ENCODE measurements around the gene RAB28. TPM values are rescaled to one million over a fixed set of nuclear protein-coding genes. Genes with fewer than 3 reads are reported as not detected.

The RAB28 gene
- total and polyA plus RNA-seq, 2 experiments from 2014 or later: 15.3 to 23.9 TPM

GRCh38 chr4:13340672-13341071, 143.5 kb downstream of the RAB28 start (continued):
- TF ChIP-seq ETS1 (IDR thresholded peaks at IDR 0.05) (no peak), EZH2phosphoT487 (IDR thresholded peaks at IDR 0.05; ENCODE audit: unreplicated experiment) (no peak), CREB1 (CRISPR knock-in tag; IDR thresholded peaks at IDR 0.05; ENCODE audit: low read depth) (no peak)

GRCh38 chr4:13331827-13332226, 152.3 kb downstream of the RAB28 start:
- H4K20me1 ChIP-seq (replicated peaks; ENCODE audit: insufficient read depth): no peaks in the 10 kb centered on the region
- H3K9me2 ChIP-seq (ENCODE audit: insufficient read depth): peaks cover 16% of the 10 kb centered on the region
- no peaks in the 10 kb centered on the region for H3F3A ChIP-seq (replicated peaks; ENCODE audit: low read depth)
- Mint-ChIP-seq H3K36me3 (ENCODE audit: low read depth) (peaks cover 3% of the 10 kb centered on the region), H3K9me3 (no peaks in the 10 kb centered on the region), H3K27ac (no peak overlapping the region), H3K27me3 (ENCODE audit: insufficient read depth, low read depth, poor library complexity) (peaks cover 2% of the 10 kb centered on the region), H3K4me1 (peaks cover 11% of the 10 kb centered on the region; the same call in 2 of the 3 replicates), H3K4me3 (no peak overlapping the region)
- H3K4me2 ChIP-seq: no peak overlapping the region
- no peak overlapping the region for H3K27ac ChIP-seq (ENCODE audit: low read depth)
- no peaks in the 10 kb centered on the region for H3K36me3 ChIP-seq (ENCODE audit: insufficient read depth)
- no peak for TF ChIP-seq CREB1 (CRISPR knock-in tag; IDR thresholded peaks at IDR 0.05; ENCODE audit: low read depth)
- TF ChIP-seq ZNF114 (CRISPR knock-in tag; IDR thresholded peaks at IDR 0.05): no peak
- TF ChIP-seq NANOG (IDR thresholded peaks at IDR 0.05; ENCODE audit: borderline replicate concordance): no peak
- TF ChIP-seq EZH2phosphoT487 (IDR thresholded peaks at IDR 0.05; ENCODE audit: unreplicated experiment): no peak
- TF ChIP-seq REST (IDR thresholded peaks at IDR 0.05; ENCODE audit: unreplicated experiment): no peak
- no peak for TF ChIP-seq JUNB (IDR thresholded peaks at IDR 0.05; ENCODE audit: unreplicated experiment)
- TF ChIP-seq EZH2 (IDR thresholded peaks at IDR 0.05; ENCODE audit: low read depth, unreplicated experiment): no peak
- no peak for TF ChIP-seq POLR2AphosphoS5 (IDR thresholded peaks at IDR 0.05; ENCODE audit: low read depth)
- TF ChIP-seq ZNF462 (CRISPR knock-in tag; IDR thresholded peaks at IDR 0.05): no peak
- TF ChIP-seq ZNF331 (CRISPR knock-in tag; IDR thresholded peaks at IDR 0.05; ENCODE audit: low read depth): no peak
- no peak for TF ChIP-seq STAT1 (IDR thresholded peaks at IDR 0.05; ENCODE audit: unreplicated experiment)
- no peak overlapping the region for H2AFZ ChIP-seq
- H3K4me1 ChIP-seq (ENCODE audit: insufficient read depth): no peaks in the 10 kb centered on the region
- ATAC-seq (no peak), DNase-seq (ENCODE audit: low spot score) (no peak)
- H3K79me2 ChIP-seq (replicated peaks; ENCODE audit: insufficient read depth): no peaks in the 10 kb centered on the region
- H3K4me3 ChIP-seq: no peak overlapping the region
- no peaks in the 10 kb centered on the region for H3K27me3 ChIP-seq (ENCODE audit: insufficient read depth)
